NCI-H345 treated with DMSO at 0.1 percent for 48 hours (cell line): Measurements from ENCODE around the gene CD200.
"Not testable (repeated sequence)": the region's sequence is repeated elsewhere in the genome, so short reads cannot be mapped to it uniquely, and the experiment has no call there.

Source experiments
- DNase-seq: peaks from one replicate; lab custom pipeline; 2025; ENCODE audit not compliant: unreplicated experiment; lab: John Stamatoyannopoulos, UW

The CD200 gene

DNA sequence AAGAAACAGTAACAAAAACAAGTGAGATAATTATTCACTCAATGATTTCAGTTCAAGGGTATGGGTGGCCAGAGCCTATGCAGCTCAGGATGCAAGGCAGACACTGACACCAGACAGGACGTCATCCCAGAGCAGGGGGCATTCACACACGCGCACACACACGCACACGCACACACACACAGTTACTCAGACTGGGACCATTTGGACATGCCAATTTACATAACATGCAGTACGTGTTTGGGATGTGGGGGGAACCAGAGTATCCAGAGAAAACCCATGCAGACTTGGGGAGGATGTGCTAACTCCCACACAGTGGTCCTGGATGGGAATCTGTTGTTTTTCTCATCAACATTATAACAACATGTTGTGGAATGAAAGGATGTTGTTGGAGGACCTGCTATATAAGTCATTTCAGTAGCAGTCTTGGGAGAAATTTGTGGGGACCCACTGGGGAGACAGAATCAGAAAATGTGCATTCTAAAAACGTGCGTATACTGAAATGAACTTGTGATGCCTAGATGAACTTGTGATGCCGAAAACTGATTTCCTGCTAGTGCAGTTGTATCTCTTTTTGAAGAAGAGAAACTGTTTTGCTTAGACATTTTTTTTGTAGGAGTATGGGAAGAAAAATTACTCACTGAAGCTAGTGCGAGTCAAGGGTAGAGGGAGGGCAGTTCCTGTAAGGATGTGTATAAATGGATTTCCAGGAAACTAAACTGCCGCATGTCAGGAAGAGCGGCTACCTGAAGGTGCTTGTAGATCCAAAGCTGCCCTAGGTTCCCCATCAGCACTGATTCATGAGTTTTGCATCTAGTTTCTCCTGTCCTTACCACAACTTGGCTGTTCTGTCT lies 25.2 kb downstream of the CD200 start:
- DNase-seq = no peak

DNA sequence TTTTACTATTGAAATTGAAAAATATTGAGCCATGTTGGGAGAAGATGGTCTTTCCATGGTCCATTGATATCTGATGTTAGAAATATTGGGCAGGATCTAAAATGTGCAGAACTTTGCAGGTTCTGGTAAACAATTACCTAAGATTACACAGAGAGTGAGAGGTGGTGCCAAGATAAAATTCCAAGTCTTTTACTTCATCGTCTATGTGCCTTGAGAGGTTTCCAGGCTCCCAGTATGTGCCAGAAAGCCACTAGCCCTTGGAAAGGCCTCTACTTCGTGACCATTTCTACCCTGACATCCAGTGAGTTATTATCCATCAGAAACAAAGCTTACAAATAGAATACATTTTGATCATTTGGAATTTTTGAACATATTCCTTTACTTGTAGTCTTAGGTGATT lies 27.6 kb downstream of the CD200 start:
- DNase-seq = no peak

DNA sequence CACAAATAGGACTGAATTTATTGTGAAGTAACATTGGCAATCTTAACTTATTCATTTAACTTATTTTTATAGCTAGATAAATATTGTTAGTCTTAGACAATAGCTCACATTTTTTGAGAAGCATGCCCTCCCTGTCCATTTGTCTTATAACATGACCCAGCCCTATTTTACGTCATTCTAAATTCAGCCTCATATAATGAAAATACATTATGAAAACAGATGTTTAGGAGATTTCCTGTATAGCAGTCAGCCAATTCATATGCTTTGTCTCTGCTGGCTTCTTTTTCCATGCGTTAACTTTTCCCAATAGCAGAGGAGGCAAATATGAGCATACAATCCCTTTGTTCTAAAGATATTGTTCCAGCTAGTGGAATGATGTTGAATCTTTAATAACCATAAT lies 29.3 kb downstream of the CD200 start:
- no peak for DNase-seq

DNA sequence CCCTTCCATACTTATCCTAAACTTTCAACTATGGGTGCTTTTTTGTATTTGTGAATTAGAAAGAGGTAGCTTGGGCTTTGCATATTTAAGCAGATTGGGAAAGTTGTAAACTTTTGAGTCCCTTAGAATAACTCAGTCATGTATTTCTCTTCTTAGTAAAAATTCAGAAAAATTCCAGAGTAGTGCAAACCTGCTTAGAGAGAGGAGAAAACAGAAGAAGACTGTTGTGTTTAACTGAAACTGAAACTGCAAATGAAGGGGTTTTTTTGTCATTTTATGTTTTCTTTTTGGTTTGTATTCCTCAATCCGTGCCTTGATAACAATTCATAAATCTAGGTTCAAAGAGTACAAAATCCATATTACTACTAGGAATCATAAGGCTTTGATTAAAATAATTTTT lies 31.3 kb downstream of the CD200 start:
- no peak for DNase-seq

DNA sequence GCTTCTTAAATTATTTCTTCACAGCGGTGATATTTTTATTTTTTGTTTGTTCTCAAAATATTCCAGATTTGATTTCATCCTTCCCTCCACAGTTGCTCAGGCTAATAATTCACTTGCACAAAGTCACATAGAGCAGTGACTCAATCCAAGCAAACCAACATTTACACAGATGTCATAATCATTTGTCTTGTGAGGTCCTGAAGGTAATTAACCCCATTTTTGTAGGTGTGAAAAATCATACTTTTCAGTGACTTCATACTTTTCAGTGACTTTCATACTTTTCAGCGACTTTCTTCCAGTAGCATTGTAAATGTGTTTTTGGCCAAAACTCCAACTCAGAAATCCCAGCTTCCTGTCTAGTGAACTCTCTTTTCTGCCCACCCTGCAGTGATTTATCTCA lies 32.1 kb downstream of the CD200 start:
- DNase-seq = no peak

DNA sequence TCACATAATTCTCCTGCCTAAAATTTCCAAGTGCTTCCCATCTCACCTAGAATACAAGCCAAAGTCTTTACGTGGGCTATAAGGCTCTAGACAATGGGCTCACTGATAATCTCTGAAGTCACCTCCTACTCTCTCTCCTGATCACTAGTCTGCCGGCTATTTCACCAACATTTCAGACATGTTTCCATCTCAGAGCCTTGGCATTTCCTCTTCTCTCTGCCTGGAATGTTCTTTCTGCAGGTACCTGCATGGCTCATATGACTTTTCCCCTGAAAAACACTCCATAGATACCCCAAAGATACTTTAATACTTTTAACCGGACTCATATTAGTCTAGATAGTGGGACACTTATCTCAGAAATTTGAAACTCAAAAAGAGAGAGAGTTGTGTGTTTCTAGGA lies 32.7 kb downstream of the CD200 start:
- DNase-seq = no peak

DNA sequence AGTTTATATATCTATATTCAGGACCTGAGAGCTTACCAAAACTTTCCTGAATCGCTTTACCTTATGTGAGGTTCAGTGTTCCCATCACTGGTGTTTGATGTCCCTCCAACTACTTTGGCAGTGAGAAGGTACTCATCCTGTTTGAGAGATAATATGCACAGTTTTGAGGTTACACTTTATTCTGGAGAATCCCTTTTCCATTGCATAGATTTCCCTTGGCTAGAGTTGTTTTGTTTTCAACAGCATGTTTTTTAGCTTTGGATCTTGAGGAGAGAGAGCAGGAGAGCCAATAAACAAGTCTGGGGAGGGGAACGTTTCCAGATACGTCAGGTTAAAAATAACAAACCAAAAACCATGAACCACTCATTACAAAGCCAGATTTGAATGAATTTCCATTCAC lies 33.6 kb downstream of the CD200 start:
- no peak for DNase-seq

DNA sequence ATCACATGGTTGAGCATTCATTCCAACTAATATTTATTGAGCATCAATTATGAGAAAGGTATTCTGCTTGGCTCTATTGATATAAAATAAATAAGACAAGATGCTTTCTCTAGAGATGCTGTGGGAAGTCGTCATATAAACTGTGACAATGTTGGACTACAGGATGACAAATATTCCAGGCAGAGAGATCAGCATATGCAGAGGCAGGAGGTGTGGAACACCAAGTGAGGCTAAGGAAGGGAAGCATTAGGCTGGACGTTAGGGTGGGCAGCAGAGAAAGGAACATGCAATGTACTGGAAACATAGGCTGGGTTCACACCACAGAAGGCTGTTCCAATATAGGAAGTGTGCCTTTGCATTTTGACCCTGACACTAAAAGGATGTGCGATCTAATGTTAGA lies 38.6 kb downstream of the CD200 start:
- DNase-seq = no peak

DNA sequence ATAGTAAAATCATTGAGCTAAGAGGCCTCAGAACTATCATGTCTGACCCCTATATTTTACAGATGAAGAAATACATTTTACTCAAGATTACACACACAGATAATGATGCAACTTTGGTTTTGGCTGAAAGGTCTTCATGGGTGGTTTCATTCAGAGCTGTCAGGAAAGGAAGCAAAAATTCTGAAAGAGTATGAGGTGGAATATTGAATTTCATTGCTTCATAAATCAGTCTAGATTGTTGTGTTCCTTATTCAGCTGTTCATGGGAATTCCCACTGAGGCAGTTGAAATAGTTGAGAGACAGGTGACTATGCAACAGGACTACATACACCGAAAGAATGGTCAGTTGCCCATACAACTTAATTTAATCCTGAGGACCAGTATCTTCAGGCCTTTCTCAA lies 39.4 kb downstream of the CD200 start:
- DNase-seq = no peak

DNA sequence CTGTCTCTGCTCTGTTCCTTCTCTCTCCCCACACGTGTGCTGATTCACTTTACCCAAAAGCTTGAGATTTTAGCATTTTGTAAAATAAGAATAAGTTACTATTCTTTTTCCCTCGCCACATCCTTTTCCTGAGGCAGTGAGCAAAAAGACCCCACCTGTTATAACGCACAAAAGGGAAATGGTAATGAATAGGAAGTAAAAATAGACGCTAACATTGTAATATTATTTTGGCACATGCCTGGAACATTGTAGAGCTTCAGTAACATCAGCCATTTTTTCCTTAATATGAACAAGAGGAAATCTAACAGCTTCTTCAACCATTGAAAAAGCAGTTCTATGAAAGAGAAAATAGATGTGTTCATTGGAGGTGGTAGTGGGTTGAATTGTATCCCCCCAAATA lies 40.5 kb downstream of the CD200 start:
- no peak for DNase-seq

DNA sequence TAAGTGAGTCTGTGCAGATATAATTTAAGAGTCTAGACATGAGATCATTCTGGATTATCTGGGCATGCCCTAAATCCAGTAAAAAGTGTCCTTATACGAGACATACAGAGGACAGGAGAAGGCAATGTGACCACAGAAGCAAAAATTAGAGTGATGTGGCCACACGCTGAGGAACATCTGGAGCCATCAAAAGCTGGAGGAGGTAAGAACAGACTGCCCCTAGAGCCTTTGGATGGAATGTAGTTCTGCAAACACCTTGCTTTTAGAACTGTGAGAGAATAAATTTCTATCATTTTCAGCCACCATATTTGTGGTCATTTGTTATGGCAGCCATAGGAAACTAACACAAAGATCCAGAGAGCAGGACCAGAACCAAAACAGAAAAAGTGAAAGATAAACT lies 41.0 kb downstream of the CD200 start:
- no peak for DNase-seq

DNA sequence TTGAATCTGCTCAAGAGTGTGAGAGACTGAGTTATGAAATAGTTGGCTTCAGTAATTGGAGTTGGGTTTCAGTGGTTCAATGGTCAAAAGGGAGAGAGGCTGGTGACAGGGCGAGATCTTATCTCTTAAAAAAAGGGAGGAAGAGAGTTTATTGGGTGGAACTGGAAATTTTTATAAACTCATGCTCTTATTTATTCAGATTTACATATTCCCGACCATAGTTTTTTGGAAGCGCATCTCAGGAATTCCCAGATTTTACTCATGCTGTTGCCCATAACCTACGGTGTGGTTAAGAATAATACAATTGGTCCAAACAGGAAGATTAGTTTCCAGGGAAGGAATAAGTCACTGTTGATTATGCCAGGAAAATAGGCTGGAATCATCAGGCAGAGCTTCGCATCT lies 41.4 kb downstream of the CD200 start:
- DNase-seq = no peak

DNA sequence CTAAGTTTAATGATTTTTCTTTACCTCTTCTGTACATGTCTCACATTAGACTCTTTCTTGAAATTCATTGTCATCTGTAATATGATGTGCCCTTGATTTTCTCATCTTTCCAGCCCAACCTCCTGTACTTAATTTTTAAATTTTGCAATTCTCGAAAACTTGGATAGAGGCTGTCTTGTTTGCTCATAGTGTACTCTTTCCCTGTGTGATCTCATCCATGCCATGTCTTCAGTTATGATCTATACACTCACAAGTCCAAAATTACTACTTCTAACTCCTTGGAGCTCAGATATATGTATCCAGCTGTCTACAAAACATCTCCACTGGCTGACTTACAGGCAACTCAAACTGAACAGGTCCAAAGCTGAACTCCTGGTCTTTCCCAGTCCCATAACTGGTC lies 42.2 kb downstream of the CD200 start:
- no peak for DNase-seq

DNA sequence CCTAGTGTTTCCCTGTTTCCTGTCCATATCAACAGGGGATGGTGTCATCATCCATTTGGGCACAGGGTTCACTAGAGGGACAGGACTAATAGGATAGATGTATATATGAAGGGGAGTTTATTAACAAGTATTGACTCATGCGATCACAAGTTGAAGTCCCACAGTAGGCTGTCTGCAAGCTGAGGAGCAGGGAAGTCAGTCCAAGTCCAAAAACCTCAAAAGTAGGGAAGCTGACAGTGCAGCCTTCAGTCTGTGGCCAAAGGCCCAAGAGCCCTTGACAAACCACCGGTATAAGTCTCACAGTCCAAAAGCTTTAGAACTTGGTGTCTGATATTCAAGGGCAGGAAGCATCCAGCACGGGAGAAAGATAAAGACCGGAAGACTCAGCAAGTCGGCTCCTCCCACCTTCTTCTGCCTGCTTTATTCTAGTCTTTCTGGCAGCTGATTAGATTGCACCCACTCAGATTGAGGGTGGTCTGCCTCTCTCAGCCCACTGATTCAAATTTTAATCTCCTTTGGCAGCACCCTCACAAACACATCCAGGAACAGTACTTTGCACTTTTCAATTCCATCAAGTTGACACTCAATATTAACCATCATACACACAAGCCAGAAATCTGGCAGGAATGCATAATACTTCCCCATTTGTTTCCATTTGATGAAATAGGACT lies 43.4 kb downstream of the CD200 start:
- DNase-seq = no peak

DNA sequence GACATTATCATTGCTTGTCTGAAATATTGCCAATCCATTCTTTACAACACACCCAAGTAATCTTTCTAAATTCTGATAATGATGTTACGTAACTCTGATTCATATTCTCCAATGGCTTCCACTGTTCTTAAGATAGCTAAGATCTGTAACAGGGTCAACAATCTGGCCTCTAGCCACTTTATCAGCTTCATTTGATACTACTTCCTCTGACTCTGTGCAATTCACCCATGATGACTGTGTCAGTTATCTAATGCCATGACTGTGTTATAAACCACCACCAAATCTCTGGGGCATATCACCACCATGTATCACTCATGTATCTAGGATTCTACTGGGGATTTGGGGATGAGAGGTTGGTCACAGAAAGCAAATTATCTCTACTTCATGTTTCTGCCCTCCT lies 44.0 kb downstream of the CD200 start:
- DNase-seq = no peak

DNA sequence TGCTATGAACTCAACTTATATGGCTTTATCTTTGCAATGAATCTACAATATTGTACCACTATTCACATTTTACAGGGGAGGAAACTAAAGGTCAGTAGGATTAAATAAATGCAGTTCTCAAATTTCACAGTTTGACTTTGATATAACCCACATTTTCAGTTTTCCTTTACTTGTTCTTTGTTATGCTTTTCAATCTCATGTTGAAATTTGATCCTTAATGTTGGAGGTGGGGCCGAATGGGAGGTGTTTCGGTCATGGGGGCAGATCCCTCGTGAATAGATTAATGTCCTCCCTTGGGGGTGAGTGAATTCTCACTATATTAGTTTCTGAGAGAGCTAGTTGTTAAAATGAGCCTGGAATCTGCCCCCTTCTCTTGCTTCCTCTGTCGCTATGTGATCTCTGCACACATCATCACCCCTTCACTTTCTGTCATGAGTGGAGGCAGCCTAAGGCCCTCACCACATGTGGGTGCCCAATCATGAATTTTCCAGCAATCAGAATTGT lies 44.7 kb downstream of the CD200 start:
- no peak for DNase-seq

DNA sequence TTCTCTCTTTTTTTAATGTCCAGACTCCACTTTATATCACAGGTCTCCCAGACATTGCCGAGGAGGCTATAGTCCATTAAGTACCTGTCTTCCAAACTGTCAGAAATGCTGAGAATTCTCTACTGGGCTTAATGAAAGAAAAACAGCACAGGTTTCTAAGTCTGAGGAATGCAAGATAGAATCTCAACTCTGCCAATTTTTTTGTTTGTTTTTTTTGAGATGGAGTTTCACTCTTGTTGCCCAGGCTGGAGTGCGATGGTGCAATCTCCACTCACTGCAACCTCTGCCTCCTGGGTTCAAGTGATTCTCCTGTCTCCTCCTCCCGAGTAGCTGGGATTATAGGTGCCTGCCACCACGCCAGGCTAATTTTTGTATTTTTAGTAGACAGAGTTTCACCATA lies 45.4 kb downstream of the CD200 start:
- not testable (repeated sequence) for DNase-seq

DNA sequence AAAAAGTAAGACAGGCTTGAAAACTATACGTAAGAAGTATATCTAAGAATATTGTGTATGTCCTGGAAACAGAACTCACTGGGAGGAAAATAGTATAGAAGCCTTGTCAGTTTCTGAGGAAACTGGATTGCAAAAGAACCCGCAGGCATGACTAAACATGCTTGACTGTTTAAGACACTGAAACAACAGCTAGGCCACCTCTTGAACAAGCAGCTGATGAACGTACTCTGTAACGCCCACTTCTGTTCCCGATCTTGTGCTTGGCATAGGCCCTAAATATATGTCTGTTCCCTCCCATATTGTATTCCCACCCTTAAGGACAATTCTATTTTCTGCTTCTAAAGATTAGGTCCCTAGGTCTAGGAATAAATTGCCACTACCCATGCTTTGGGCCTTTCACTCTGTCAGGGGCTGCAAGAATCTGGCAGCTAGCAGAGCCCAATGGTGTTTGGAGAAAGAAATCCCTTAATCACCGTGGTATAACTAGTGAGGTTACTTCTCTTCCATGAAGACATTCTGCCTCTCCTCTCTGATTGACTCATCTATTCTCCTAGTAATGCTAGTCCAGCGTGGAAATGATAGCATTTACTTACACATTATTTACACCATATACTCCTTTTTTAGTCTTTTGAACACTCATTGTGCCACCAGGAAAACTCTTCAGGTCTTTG lies 46.2 kb downstream of the CD200 start:
- no peak for DNase-seq

DNA sequence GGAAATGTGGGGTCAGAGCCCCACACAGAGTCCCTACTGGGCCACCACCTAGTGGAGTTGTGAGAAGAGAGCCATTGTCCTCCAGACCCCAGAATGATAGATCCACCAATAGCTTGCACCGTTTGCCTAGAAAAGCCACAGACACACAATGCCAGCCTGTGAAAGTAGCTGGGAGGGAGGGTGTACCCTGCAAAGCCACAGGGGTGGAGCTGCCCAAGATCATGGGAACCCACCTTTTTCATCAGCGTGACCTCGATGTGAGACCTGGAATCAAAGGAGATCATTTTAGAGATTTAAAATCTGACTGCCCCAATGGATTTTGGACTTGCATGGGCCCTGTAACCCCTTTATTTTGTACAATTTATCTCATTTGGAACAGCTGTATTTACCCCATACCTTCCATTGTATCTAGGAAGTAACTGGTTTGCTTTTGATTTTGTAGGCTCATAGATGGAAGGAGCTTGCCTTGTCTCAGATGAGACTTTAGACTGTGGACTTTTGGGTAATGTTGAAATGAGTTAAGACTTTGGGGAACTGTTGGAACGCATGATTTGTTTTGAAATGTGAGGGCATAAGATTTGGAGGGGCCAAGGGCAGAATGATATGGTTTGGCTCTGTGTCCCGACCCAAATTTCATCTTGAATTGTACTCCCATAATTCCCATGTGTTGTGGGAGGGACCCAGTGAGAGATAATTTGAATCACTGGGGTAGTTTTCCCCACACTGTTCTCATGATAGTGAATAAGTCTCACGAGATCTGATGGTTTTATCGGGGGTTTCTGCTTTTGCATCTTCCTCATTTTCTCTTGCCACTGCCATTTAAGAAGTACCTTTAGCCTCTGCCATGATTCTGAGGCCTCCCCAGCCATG lies 49.0 kb downstream of the CD200 start:
- DNase-seq = no peak

DNA sequence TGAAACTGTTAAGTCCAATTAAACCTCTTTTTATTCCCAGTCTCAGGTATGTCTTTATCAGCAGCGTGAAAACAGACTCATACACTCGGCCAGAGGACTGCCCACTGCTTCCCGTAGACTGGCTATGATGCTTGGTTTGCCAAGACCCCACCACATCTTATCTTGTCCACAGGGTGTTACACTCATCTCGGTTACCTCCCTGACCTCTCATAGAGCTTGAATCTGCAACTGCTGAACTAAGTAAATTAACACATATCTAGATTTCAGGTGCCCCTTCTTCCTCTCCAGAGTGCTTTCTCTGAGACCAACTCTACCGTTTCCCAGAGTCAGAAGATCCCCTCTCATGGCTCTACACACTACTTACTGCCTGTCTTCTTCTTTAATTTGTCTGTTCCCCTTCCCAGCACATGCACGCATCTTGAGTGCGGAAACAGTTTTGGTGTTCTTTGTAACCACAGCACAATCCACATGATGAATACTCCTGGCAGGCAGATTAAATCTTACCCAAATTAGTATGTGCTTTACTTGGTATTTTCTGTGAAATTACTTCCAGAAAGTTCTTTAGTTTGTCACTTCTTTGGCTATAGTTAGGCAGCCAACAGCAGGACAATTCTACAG lies 49.7 kb downstream of the CD200 start:
- no peak for DNase-seq

DNA sequence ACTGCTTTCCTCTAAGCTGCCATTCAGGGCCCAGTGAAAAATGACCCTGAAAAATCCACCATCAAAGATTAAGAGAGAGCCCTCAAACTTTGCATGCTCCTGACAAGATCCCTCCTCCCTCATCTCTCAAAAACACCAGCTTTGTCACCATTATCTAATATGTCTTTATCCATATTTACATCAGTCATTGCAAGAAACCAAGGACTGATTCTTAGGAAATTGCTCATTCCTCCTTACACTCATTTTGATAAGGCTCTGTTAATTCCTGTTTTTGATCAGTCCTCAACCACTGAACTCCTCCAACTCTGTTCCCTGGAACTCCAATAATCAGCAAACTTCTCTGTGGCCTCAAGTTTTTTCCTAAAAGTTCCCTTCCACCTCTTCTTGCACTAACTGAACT lies 51.8 kb downstream of the CD200 start:
- DNase-seq = no peak
